ENCODE data around the gene OTOS.

The OTOS gene

GRCh38 chr2:240140511-240140910, at the start of gene OTOS:
Gene OTOS, minus strand, starts transcription at chr2:240140658. Its CDS starts 332 bp downstream, at chr2:240140326.
- no peak for DNase-seq (ENCODE audit: low read depth, low spot score)

DNA sequence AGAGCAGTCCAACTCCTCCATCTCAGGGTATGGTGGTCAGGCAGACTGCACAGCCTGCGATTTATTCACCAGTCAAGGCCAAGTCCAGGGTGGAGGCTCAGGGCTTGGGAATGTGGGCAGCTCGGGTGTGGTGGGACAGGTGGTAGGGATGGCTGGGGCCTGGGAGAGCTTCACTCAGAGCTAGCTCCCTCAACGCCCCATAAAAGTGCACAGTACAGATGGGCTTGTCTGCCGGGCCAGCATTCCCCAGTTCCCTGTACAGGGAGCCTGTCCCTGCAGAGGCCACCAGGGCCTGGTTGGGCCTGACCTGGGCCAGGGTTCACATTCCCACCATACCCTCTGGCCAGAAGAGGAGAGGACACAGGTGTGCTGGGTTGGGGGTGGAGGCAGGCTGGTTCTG, 49.2 kb upstream of the OTOS start:
- no peak for DNase-seq (ENCODE audit: low read depth, low spot score)

GRCh38 chr2:240187989-240188590, 47.6 kb upstream of the OTOS start:
- no peak for DNase-seq (ENCODE audit: low read depth, low spot score)

- DNase-seq (ENCODE audit: low read depth, low spot score), result no peak
These were observed 45.8 kb upstream of the OTOS start for GRCh38 chr2:240186191-240186725.

GRCh38 chr2:240184656-240185055, 44.2 kb upstream of the OTOS start:
- DNase-seq (ENCODE audit: low read depth, low spot score), result no peak

DNA sequence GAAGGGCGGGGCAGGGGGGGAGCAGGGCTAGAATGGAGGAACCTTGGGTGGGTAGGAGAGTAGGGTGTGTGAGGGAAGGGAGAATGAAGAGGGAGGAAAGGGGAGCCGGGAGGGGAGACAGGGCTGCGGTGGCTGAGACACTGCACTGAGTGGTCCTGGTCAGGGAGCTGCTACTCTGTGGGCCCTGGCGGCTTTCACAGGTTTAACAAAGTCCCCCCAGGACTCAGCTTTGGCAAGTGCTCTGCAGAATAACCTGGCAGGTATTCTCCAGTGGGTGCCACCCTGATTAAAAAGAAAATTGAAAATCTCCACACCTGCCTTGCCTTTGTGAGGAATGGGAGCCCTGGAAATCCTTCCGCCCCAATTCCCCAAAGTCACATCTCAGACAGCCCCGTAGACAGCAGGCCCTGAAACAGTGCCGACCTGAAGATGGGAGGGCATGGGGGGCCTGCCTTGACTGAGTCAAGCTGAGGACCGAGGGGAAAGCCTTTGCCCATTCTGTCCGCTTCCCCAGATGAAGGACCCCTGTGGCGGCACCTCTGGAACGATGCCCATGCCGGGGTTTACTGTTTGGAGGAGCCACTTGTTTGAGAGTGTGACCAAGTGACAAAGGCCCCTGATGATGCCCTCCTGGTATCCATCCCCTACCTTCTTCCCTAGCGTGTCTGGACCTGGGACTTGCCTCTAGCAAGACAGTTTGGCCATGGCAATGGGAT, 43.6 kb upstream of the OTOS start:
- no peak for DNase-seq (ENCODE audit: low read depth, low spot score)

- DNase-seq (ENCODE audit: low read depth, low spot score), result no peak
These were observed 42.8 kb upstream of the OTOS start for GRCh38 chr2:240183006-240183874.

DNA sequence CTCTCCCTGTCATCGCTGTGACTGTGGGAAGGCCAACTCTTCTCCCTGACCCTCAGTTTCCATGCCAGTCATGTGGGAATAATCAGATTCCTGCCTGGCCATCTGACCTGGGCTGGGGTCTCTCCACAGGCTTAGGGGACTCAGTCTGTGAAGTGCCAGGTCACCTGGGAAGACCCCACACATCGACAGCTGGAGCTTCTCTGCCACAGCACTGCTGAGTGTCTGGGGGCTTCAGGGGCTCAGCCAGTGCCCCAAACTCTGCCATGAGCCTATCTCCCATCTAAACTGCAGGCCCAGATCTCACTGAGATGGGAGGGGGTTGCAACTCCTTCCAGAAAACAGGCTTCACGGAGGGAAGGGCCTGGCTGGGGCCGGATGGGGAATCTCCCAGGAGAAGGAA, 42.0 kb upstream of the OTOS start:
- DNase-seq (ENCODE audit: low read depth, low spot score), result no peak

GRCh38 chr2:240182001-240182400, 41.5 kb upstream of the OTOS start:
- DNase-seq (ENCODE audit: low read depth, low spot score), result no peak

GRCh38 chr2:240179941-240180666, 39.6 kb upstream of the OTOS start:
- DNase-seq (ENCODE audit: low read depth, low spot score), result no peak

- DNase-seq (ENCODE audit: low read depth, low spot score), result no peak
These were observed 38.8 kb upstream of the OTOS start for GRCh38 chr2:240179186-240179815.

DNA sequence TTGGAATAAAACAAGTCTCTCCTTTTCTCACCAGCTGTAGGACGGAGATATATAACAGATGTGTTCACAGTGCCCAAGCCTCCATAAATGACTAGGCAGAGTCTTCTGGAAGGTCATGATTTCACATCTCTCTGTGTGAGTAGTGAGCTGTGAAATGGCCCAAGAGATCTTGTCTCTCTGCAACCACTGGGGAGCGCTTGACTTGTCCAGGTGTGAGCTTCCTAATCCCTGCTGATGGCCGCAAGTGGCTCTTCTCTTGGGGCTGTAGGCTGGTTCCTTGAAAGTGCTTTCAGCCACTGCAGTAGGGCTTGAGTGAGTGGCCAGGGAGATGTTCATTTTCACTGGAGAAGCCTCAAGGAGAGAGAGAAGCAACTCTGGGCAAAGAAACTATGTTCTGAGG, 38.1 kb upstream of the OTOS start:
- no peak for DNase-seq (ENCODE audit: low read depth, low spot score)

- no peak for DNase-seq (ENCODE audit: low read depth, low spot score)
These were observed 34.0 kb upstream of the OTOS start for GRCh38 chr2:240174496-240174895.

- no peak for DNase-seq (ENCODE audit: low read depth, low spot score)
These were observed 31.8 kb upstream of the OTOS start for GRCh38 chr2:240172071-240172895.

GRCh38 chr2:240170883-240171282, 30.4 kb upstream of the OTOS start:
- DNase-seq (ENCODE audit: low read depth, low spot score), result no peak

DNA sequence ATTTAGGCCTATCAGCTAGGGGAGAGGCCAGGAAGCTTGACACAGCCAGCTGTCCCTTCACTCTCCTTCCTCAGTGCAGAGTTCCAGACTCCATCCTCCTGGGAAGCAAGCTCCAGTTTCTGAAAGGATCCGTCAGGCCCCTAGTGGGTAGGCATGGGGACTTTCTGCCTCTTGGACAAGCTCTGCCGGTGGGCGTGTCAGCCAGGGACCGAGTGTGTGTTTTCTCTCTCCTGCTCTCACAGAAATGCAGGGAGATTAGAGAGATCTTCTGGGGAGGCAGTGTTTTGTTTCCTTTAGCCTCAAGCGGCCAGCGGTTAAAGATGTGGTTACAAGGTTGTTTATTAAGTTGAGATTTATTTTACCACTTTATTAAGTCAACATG, 29.9 kb upstream of the OTOS start:
- no peak for DNase-seq (ENCODE audit: low read depth, low spot score)

GRCh38 chr2:240169486-240170353, 29.3 kb upstream of the OTOS start:
- no peak for DNase-seq (ENCODE audit: low read depth, low spot score)

GRCh38 chr2:240168546-240169361, 28.3 kb upstream of the OTOS start:
- no peak for DNase-seq (ENCODE audit: low read depth, low spot score)

All from brain pericyte (primary cell).